AG09319 (cell line): ENCODE results near the gene SLTM.
"Not testable (repeated sequence)": the region's sequence is repeated elsewhere in the genome, so short reads cannot be mapped to it uniquely, and the experiment has no call there.

Experiments used
- DNase-seq: peaks from one replicate; pipeline ENCODE4 v3.0.0-alpha.2; 2010; ENCODE audit warnings: low read depth; ENCODE audit errors: extremely low read depth
- CTCF ChIP-seq: IDR thresholded peaks from 2 replicates; pipeline ENCODE4 v1.5.1; 2011; ENCODE audit warnings: low read depth, mild to moderate bottlenecking, inconsistent platforms, low read length, moderate library complexity

The SLTM gene

DNA sequence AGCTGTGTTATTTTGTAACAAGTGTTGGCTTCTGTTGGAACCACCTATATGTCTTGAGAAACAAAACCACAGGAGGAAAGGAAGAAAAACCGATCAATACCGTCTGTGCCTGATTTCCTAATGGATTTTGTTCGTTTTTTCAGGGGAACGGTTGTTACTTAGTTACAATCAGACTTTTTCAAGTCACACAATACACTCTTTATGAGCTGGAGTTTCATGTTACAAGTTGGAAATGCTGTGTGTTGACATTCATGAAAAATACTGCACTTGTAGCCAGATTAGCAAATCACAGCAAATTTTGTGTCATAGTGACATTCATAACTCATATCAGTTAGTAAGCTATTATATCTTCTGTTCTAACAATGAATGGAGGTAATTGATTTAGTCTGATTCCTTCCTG is 78.9 kb downstream of the SLTM start:
- no peak for DNase-seq
- no peak for TF ChIP-seq CTCF

DNA sequence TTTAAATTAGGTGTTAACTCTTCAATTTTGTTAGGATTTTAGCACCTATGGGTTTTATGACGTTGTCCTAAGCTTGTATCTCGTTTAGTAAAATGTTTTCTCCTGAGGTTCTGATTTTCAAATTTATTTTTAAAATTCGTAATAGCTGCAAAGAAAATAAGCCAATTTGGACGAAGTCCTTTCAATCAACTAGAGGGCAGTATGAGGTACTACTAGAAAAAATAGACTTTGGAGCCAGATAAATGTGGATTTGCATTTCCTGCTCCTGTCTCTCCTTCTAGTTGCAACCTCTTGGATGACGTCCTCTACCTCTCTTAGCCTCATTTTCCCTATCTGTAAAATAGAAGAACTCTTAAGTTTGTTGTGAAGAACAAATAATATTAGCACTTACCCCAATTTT is 81.1 kb downstream of the SLTM start:
- no peak for DNase-seq
- no peak; the same call in 1 of the 2 replicates for TF ChIP-seq CTCF

DNA sequence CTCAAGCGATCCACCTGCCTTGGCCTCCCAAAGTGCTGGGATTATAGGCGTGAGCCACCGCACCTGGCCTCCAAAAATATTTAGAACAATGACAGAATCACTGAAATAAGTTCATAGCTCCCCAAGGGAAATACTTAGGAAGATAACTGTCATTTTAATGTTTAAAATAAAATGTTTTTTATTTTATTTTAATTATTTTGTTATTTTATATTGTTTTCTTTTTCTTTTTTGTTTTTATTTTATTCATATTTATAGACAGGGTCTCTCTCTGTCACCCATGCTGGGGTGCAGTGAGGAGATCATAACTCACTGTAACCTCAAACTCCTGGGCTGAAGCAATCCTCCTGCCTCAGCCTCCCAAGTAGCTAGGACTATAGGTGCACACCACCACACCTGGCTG is 82.3 kb downstream of the SLTM start:
- not testable (repeated sequence) for DNase-seq

GRCh38 chr15:58842713-58843396 is 90.6 kb downstream of the SLTM start:
- DNase-seq = no peak
- no peak for TF ChIP-seq CTCF

GRCh38 chr15:58840048-58840447 is 93.4 kb downstream of the SLTM start:
- no peak for TF ChIP-seq CTCF
- DNase-seq = peak; percentile 82

DNA sequence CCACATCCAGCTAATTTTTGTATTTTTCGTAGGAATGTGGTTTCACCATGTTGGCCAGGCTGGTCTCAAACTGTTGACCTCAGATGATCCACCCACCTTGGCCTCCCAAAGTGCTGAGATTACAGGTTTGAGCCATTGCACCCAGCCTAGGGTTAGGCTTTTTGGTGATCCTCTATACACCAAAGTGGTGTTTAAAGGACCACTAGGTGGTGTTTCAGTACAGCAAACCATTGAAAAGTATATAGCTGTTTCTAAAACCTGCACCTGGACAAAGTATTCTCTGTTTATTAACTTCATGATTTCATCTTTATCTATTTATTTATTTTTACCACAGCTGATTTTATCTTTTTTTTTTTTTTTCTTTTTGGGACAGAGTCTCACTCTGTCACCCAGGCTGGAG is 94.0 kb downstream of the SLTM start:
- DNase-seq = no peak
- no peak; the same call in 1 of the 2 replicates for TF ChIP-seq CTCF

DNA sequence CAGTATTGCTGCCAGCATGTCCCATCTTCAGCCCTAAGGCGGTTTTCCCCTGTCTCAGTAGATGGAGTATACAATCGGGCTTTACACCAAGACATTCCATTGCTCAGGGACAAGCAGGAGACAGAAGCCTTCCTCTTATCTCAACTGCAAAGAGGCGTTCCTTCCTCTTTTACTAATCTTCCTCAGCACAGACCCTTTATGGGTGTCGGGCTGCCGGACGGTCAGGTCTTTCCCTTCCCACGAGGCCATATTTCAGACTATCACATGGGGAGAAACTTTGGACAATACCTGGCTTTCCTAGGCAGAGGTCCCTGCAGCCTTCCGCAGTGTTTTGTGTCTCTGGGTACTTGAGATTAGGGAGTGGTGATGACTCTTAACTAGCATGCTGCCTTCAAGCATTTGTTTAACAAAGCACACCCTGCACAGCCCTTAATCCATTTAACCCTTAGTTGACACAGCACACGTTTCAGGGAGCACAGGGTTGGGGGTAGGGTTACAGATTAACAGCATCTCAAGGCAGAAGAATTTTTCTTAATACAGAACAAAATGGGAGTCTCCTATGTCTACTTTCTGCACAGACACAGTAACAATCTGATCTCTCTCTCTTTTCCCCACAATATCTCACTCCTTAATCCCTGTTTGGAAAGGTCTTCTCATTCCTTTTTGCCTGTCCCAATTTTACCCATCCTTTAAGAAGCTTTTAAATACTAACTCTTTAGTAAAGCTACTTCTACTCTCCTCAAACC is 99.6 kb downstream of the SLTM start:
- DNase-seq = not testable (repeated sequence)

- peak; percentile 7 for DNase-seq
- TF ChIP-seq CTCF = no peak
Measured at GRCh38 chr15:58830556-58830955, 102.9 kb downstream of the SLTM start.
